HG03558 (cell line): ENCODE data around the gene HEPN1.

Experiments
- ATAC-seq: cut with Tn5 transposase; IDR thresholded peaks from one replicate; pipeline ENCODE4 v1.9.1; 2021; ENCODE audit warnings: moderate number of reproducible peaks; ENCODE audit not compliant: unreplicated experiment; ENCODE audit errors: extremely low read depth

Gene HEPN1

GRCh38 chr11:124884340-124884739 lies 34.7 kb upstream of the HEPN1 start:
- ATAC-seq, result no peak

DNA sequence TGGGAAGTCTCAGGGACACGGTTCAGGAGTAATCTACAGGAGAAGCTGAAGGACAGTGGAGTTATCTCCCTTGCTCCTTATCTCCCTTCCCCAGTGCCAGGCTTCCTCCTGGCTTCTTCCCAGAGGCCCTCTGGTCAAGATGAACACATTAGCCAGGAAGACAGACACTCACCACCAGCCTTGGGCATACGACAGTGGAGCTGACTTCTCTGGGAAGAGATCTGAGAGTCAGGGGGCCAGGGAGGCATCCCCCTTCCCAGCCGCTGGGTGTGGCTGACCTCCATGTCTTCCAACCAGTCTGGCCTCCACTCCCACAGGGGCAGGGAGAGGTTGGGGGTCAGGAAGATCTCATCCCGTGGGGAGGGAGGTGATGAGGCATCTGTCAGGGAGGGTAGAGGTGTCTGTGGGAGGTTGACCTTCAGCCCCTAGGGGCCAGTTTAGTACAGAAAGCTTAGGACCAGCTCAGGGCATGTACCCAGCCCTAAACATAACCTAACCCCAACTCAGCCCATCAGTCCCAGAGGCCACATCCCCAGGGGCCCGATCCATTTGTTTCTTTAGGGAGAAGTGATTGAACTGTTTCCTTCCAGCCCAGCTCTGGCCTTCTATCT lies 34.1 kb upstream of the HEPN1 start:
- ATAC-seq, result no peak

DNA sequence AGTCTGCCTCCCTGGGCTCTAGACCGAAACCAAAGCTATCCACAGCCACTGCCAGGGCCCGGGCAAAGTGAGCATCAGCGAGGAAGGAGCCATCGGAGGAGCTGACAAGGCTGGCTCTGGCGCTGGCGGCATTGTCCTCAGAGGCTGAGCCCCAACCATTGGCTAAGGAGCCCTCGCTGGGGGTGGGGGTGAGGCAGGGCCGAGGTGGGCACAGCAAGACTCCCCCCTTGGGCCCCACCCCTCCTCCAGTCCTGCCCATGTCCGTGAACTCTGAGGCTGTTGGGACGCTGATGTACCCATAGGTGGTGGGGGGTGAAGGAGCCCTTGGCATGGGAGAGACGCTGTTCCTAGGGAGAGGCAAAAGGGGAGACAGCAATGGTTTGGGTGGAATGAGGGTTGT lies 32.6 kb upstream of the HEPN1 start:
- no peak for ATAC-seq

DNA sequence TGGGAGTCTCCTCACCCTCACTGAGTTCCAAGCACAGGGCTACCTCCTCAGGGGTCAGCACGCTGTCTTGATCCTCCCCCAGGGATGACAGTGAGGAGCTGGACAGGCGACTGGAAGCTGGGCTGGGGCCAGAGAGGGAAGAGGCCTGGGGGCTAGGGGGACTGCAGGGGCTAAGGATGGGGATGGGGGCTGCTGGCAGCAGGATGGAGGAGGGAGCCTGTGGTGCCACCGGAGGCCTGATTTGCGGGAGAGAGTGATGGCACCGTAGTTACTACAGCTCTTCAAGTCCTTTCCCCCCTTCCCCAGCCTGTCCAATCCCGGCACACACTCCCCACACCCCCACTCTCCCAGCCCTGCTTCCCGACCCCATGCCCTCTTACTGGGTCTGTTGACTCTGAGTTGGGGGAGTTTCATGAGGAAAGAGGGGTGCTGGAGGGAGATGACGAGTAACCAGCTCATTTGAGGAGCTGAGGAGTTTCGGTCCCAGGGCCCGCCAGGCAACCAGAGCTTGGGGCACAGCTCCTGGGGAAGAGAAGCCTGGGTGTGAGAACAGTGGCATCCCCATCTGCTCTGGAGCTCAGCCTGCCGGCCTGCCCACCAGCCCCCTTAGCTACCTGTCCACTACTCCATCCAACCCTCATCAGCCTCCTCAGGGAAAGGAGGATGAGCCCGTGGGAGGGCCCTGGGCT lies 31.9 kb upstream of the HEPN1 start:
- no peak for ATAC-seq

- no peak for ATAC-seq
Observed at GRCh38 chr11:124887667-124888013, 31.4 kb upstream of the HEPN1 start.

- ATAC-seq, result no peak
Observed at GRCh38 chr11:124889191-124890091, 29.6 kb upstream of the HEPN1 start.

- ATAC-seq, result no peak
Observed at GRCh38 chr11:124890151-124890550, 28.9 kb upstream of the HEPN1 start.

DNA sequence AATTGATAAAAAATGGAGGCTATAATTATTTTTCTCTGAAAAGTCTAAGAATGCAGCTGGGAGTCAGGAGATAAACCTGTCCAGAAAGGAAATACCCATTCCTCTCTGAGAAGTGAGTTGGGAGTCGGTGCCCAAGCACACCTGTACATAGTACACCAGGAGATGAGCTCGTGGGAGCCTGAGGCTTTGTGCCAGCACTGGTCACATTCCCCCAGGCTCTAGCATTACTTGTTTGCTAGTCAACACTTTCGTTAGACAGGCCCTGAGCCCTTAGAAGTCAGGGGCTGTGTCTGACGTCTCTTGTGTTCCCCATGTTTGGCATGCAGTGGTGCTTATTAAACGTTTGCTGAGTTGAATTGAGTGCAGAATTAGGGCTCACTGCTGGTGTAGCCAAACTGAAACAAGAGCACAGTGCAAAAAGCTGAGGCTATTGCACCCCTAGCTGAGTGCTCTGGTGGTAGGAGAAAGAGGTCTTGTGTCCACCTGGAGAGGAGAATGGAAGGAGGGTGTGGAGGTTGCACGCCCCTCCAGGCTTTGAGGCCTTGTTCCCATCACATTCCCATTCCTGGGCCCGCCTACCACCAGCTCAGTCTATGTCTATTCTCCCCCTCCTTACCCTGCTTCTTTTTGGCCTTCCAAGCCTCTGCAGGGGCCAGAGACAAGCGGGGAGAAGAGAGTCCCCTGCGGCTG lies 28.2 kb upstream of the HEPN1 start:
- ATAC-seq, result no peak

DNA sequence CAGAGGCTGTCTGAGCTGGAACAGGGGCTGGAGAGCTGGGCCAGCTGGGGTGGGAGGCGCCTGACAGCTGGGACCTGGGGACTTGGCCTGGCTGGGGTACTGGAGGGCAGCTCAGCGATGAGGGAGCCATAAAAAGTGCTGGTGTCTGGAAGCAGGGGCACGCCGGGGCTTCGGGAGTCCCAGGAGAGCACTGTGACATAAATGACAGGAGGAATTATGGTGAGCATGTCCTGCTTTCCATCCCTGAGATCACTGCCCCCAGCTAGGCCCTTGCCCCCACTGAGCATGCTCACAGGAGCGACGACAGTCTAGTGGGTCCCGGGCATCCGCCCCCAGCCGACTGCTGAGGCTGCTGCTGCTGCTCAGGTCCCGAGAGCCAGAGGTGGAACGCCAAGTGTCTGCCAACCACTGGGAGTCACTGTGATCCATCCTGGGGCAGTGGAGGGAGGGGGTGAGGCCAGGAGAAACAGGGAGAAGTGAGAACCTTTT lies 27.6 kb upstream of the HEPN1 start:
- ATAC-seq, result no peak

DNA sequence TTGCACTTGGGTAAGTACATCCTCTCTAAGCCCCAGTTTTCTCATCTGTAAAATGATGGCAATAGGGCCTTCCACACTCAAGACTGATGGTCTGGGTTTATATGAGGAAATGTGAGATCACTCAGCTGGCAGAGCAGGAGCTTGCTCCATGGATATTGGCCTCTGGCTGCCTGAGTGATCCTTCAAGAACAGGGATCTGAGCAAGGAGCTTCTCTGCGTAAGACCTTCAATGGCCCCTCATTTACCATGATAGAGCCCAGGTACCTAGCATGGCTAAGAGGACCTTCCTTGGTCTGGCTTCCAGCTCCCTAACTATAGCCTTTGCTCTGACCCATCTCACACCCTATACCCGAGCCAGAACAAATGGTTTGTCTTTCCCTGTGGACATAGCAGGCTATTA lies 26.9 kb upstream of the HEPN1 start:
- ATAC-seq, result no peak

- ATAC-seq, result no peak
Observed at GRCh38 chr11:124892750-124893454, 26.1 kb upstream of the HEPN1 start.

GRCh38 chr11:124893781-124894401 lies 25.2 kb upstream of the HEPN1 start:
- ATAC-seq, result no peak

DNA sequence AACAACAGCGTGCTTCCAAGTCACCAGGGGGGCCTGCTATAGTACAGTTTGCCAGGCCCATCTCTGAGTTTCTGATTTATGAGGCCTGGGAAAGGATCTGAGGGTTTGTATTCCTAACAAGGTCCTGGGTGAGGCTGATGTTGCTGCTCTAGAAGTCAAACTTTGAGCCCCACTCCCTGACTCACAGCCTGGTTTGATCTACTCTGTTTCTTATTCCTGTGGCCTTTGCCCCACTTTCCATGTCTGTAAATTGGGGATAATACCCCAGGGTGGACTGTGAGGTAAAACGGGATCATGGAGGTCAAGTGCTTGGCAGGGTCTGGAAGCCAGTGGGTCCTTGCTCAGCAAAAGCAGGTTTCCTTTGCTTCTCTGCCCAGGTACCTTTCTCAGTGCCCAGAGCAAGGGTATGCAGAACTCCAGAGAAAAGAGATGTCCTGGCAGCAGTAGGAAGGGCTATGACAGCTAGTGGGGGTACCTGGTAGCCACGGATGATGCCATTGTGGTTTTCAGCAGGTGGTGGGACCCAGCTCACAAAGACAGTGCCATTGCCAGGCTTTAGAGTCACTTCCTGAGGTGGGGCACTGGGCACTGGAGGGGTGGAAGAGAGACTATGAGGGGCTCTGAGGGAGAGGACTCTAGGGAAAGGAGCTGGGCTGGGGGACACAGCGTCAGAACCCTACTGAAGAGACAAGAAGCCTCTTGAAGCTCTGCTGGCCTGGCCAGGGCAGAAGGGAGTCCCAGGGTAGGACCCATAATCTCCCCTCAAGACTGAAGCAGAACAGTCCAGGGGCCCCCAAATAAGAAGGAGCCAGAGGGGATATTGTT lies 24.2 kb upstream of the HEPN1 start:
- no peak for ATAC-seq

- ATAC-seq, result no peak
Observed at GRCh38 chr11:124895471-124895971, 23.5 kb upstream of the HEPN1 start.

DNA sequence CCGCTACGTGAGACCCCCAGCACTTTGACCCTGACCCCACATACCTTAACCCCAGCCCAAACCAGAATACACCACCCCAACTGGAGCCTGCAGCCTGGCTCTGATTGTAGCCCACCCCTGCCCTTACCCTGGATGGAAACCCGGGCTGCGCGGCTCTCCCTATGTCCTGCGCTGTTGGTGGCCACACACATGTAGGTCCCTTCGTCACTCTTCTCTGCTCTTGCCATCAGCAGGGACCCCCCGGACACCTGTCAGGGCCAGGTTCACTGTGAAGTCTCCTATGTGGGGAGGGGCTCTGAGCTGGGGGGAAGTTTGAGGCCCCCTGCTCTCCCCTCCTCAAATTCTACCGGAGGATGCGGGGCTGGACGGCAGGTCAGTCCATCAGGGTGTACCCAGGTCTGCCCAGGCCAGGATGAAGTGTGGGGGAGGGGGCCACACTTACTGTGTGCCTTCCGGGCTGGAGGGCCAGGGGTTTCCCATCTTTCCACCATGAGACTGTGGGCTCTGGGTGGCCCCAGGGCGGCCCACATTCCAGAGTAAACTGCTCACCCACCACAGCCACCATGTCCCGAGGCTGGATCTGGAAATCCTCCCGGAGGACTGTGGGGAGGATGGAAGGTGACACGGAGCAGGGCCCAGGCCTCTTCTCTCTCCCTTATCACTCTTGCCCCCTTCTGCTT lies 22.8 kb upstream of the HEPN1 start:
- ATAC-seq, result no peak

GRCh38 chr11:124896821-124897391 lies 22.1 kb upstream of the HEPN1 start:
- no peak for ATAC-seq

GRCh38 chr11:124897674-124898262 lies 21.3 kb upstream of the HEPN1 start, which contains the start of gene ROBO4:
Gene ROBO4 (minus strand): TSS chr11:124897865. CDS start chr11:124897795, 70 bp downstream.
- no peak for ATAC-seq
